Body of pancreas (tissue), 4 donors: ENCODE results near the gene TMEFF2. TPM values are rescaled to one million over a fixed set of nuclear protein-coding genes. Genes with fewer than 3 reads are reported as not detected.

Experiments used
- ATAC-seq: fragments of 150-250 bp; one replicate; pipeline ENCODE4 v1.9.1; 2016
- DNase-seq, 4 donors: peaks; one replicate each; pipeline ENCODE4 v3.0.0-alpha.2; 2019
- H3K27ac ChIP-seq, 4 donors: fragments of 200-600 bp; sonication (generic); 1 replicate in 3 of 4; 2 replicates in 1 of 4; pipeline versions ENCODE4 v1.5.1 to v1.6.1; 2016 to 2019; ENCODE audit warnings: mild to moderate bottlenecking in 1 of 4, mixed read lengths in 1 of 4, moderate library complexity in 1 of 4
- H3K27me3 ChIP-seq, 2 donors: fragments of 200-600 bp; sonication (generic); one replicate each; pipeline ENCODE4 v1.6.0; 2016; ENCODE audit warnings: mild to moderate bottlenecking in 1 of 2
- H3K36me3 ChIP-seq, 2 donors: fragments of 200-600 bp; sonication (generic); replicated peaks in 1 of 2; 2 replicates each; pipeline ENCODE4 v1.5.1; 2016; ENCODE audit warnings: low read depth in 2 of 2; ENCODE audit not compliant: insufficient read depth in 1 of 2
- H3K4me1 ChIP-seq: fragments of 200-600 bp; sonication (generic); one replicate; pipeline ENCODE4 v1.6.0; 2016
- H3K4me3 ChIP-seq, 2 donors: fragments of 200-600 bp; sonication (generic); 1 replicate in 1 of 2; 2 replicates in 1 of 2; pipeline ENCODE4 v1.5.1; 2016 to 2019
- H3K9me3 ChIP-seq, 3 donors: fragments of 200-600 bp; sonication (generic); 1 replicate in 2 of 3; 2 replicates in 1 of 3; pipeline ENCODE4 v1.5.1; 2016
- CTCF ChIP-seq, 7 experiments: fragments of 450-650 bp in 4 of 7; fragments of 200-600 bp in 3 of 7; sonication (generic) in 3 of 7; IDR thresholded peaks; one replicate each; pipeline ENCODE4 v1.5.1; 2016 to 2019; ENCODE audit warnings: antibody characterized with exemption in 7 of 7
- POLR2A ChIP-seq, 3 donors: fragments of 450-650 bp; IDR thresholded peaks; one replicate each; pipeline ENCODE4 v1.6.1; 2016; ENCODE audit warnings: antibody characterized with exemption in 3 of 3, mild to moderate bottlenecking in 2 of 3
- WGBS, 2 donors: methylation state at CpG; one replicate each; pipeline ENCODE4 v1.1.5; 2017; 5-methylcytosine and 5-hydroxymethylcytosine counted together
- intact Hi-C: fragments of 100-400 bp; cut with DNase I; formaldehyde crosslinking; loops from one replicate; pipeline ENCODE4 v1.15.1; 2023
- total RNA-seq, 2 donors: library from RNA; depleted of rRNA; stranded (reverse); fragments of >200 nt; gene quantifications; one replicate each; pipeline ENCODE4 v1.1.0, GENCODE V29; 2016

Gene TMEFF2
- total RNA-seq, 2 donors from 2014 or later, result not detected

- ATAC-seq, result no peak
- H3K4me1 ChIP-seq, result no peaks in the 10 kb centered on the region
- H3K9me3 ChIP-seq, result no peaks in the 10 kb centered on the region
- no peaks in the 10 kb centered on the region for H3K36me3 ChIP-seq
- no peak overlapping the region for H3K27ac ChIP-seq
- no peak for TF ChIP-seq POLR2A (IDR thresholded peaks at IDR 0.05)
- TF ChIP-seq CTCF (IDR thresholded peaks at IDR 0.05), result no peak
- 65 to 72% methylated on average over 3 of the region's 3 CpGs for whole genome bisulfite sequencing, 2 donors
- H3K4me3 ChIP-seq, result no peak overlapping the region
- DNase-seq, result no peak
- intact Hi-C loops, result no loop called here
- no peaks in the 10 kb centered on the region for H3K27me3 ChIP-seq
Observed at GRCh38 chr2:191941376-191941929, 253.3 kb downstream of the TMEFF2 start.

GRCh38 chr2:191938779-191939178 is 256.0 kb downstream of the TMEFF2 start:
- Histone ChIP-seq H3K4me1 (no peaks in the 10 kb centered on the region), H3K4me3 (no peak overlapping the region), H3K27me3 (no peaks in the 10 kb centered on the region), H3K36me3 (no peaks in the 10 kb centered on the region), H3K27ac (no peak overlapping the region), H3K9me3 (no peaks in the 10 kb centered on the region)
- DNase-seq (no peak), ATAC-seq (no peak)
- 64 to 82% methylated on average over 1 of the region's 1 CpG for WGBS, 2 donors
- intact Hi-C loops, result no loop called here
- TF ChIP-seq CTCF (IDR thresholded peaks at IDR 0.05) (no peak), POLR2A (IDR thresholded peaks at IDR 0.05) (no peak)

GRCh38 chr2:191936882-191937405 is 257.8 kb downstream of the TMEFF2 start:
- Histone ChIP-seq H3K36me3 (no peaks in the 10 kb centered on the region), H3K27me3 (no peaks in the 10 kb centered on the region), H3K27ac (no peak overlapping the region), H3K9me3 (no peaks in the 10 kb centered on the region), H3K4me1 (no peaks in the 10 kb centered on the region), H3K4me3 (no peak overlapping the region)
- no peak for ATAC-seq
- no peak for DNase-seq
- 79 to 87% methylated on average over 2 of the region's 2 CpGs for WGBS, 2 donors
- intact Hi-C loops, result no loop called here
- no peak for TF ChIP-seq CTCF (IDR thresholded peaks at IDR 0.05)
- TF ChIP-seq POLR2A (IDR thresholded peaks at IDR 0.05), result no peak

- DNase-seq, result no peak
- no peak for ATAC-seq
- 78 to 88% methylated on average over 3 of the region's 3 CpGs for WGBS, 2 donors
- Histone ChIP-seq H3K27ac (no peak overlapping the region), H3K9me3 (no peaks in the 10 kb centered on the region), H3K27me3 (no peaks in the 10 kb centered on the region), H3K36me3 (no peaks in the 10 kb centered on the region), H3K4me1 (no peaks in the 10 kb centered on the region), H3K4me3 (no peak overlapping the region)
- intact Hi-C loops, result no loop called here
- no peak for TF ChIP-seq POLR2A (IDR thresholded peaks at IDR 0.05)
- no peak for TF ChIP-seq CTCF (IDR thresholded peaks at IDR 0.05)
Observed at GRCh38 chr2:191935247-191935646, 259.5 kb downstream of the TMEFF2 start.
